Renal cortex interstitium (tissue), 11 donors: ENCODE results near the gene TSSK6. TPM values are rescaled to one million over a fixed set of nuclear protein-coding genes. Genes with fewer than 3 reads are reported as not detected.

Experiments used
- DNase-seq, 11 donors: peaks; one replicate each; pipeline ENCODE4 v3.0.0-alpha.2; 2013; ENCODE audit warnings: low read depth in 9 of 11, low spot score in 4 of 11; ENCODE audit errors: extremely low read depth in 1 of 11
- polyA plus RNA-seq, 3 donors: library from polyadenylated mRNA; unstranded; fragments of 120-200 nt; gene quantifications; one replicate each; pipeline ENCODE4 v1.2.1, GENCODE V29; 2013; ENCODE audit not compliant: insufficient read length in 3 of 3

TSSK6 gene
- polyA plus RNA-seq, 3 donors, result 0.59 to 1.4 (median 1.3) TPM

DNA sequence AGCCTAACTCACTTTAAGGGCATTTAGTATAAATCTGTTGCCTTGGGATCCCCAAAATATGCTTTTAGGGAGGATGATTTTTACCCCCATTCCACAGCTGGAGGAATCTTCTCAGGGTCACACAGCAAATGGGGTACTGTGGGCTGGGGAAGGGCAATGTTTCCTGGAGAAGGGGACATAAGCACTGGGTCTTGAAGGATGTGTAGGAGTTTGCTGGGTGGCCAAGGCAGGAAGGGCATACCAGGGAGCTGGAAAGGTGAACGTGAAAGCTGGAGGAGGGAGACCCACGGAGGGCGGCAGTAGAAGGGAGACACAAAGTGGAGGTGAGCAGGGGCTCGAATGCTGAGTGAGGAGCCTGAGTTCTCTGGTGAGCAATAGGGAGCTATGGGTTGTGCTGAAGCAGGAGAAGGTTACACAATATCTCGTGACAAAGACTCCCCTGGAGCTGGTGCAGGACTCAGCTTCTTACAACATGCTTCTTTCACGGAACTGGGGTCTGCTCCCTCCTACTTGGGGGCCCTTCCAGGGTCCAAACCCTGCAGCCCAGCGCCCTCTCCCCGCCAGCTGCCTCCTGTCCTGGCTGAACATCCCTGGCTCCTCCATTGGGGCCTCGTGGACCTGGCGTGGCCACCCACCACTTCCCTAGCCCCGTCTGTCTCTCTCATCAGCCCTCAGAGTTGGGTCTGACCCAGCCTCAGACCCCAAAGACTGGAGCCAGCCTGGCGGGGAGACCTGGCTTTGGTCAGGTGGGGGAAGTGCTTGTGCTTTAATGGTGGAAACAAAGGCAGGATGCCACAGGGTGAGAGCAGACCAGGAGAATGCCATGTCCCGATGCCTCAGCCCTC is 33.8 kb upstream of the TSSK6 start:
- DNase-seq, result no peak

DNA sequence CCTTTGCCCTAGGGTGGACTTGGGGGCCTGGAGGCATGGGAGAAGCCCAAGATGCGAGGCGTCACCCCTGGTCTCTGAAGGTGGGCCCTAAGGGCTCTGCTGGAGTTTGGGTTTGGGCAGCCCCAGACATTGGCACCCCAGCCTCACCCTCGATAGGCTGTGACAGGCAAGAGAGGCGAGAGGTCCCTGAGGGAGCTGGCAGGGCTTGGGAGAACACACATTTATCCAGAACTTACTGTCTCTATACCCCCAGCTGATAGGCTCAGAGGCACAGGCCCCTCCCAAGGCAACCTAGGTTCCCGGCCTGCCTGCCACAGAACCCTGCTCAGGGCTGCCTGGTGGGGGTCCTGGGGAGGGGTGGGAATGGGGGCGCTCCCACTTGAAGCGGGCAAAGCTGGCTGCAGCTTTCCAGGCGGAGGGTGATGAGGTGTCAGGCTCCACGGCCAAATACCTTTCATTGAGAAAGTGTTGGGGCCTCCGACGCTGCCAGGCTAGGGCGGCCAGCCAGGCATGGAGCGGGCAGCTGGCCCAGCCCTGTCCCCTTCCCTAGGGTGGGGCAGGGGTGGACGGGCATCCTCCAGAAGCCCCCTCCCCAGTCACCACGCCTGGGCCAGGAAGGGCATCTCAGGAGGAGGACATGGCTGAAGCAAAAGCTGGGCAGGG is 32.5 kb upstream of the TSSK6 start:
- no peak for DNase-seq

DNA sequence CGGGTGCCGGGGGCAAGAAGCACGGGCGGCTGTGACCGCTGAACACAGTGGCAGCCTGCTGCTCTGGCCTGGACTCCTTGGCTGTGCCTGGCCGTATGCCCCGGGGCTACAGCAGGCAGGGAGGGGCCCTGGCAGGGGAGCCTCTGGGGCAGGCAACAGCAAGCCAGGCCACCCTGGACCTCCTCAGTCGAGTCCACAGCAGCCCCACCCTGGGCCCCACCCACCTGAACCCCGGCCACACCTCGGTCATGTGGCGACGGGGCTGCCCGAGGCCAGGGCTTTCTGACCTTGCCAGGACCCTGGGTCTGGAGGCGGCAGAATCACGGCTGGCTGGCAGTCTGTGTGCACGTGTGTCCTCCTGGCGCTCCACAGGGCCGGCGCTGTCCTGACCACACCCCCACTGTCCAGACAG is 31.4 kb upstream of the TSSK6 start:
- DNase-seq, result no peak

DNA sequence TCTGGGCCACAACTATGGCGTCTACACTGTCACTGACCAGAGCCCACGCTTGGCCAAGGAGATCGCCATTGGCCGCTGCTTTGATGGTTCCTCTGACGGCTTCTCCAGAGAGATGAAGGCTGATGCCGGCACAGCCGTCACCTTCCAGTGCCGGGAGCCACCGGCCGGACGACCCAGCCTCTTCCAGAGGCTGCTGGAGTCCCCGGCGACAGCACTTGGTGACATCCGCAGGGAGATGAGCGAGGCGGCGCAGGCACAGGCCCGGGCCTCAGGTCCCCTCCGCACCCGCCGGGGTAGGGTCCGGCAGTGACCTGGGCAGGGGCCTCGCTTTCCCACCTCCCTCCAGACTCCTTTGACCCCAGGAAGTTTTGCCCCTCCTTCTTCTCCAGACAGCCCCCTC is 30.4 kb upstream of the TSSK6 start:
- DNase-seq, result no peak

DNA sequence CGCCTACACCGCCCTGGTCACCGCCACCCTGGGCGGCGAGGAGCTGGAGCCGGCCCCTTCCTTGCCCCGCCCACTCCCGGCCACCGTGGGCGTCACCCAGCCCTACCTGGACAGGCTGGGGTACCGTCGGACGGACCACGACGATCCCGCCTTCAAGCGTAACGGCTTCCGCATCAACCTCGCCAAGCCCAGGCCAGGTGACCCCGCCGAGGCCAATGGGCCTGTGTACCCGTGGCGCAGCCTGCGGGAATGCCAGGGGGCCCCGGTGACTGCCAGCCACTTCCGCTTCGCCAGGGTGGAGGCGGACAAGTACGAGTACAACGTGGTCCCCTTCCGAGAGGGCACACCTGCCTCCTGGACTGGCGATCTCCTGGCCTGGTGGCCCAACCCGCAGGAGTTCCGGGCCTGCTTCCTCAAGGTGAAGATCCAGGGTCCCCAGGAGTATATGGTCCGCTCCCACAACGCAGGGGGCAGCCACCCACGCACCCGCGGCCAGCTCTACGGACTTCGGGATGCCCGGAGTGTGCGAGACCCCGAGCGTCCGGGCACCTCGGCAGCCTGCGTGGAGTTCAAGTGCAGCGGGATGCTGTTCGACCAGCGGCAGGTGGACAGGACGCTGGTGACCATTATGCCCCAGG is 29.7 kb upstream of the TSSK6 start:
- no peak for DNase-seq

DNA sequence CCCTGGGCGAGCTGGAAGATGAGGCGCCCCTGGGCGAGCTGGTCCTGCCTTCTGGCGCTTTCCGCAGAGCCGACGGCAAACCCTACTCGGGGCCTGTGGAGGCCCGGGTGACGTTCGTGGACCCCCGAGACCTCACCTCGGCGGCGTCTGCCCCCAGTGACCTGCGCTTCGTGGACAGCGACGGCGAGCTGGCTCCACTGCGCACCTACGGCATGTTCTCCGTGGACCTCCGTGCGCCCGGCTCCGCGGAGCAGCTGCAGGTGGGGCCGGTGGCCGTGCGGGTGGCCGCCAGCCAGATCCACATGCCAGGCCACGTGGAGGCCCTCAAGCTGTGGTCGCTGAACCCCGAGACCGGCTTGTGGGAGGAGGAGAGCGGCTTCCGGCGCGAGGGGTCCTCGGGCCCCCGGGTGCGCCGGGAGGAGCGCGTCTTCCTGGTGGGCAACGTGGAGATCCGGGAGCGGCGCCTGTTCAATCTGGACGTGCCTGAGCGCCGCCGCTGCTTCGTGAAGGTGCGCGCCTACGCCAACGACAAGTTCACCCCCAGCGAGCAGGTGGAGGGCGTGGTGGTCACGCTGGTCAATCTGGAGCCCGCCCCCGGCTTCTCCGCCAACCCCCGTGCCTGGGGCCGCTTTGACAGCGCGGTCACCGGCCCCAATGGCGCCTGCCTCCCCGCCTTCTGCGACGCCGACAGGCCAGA is 29.1 kb upstream of the TSSK6 start:
- DNase-seq, result no peak

DNA sequence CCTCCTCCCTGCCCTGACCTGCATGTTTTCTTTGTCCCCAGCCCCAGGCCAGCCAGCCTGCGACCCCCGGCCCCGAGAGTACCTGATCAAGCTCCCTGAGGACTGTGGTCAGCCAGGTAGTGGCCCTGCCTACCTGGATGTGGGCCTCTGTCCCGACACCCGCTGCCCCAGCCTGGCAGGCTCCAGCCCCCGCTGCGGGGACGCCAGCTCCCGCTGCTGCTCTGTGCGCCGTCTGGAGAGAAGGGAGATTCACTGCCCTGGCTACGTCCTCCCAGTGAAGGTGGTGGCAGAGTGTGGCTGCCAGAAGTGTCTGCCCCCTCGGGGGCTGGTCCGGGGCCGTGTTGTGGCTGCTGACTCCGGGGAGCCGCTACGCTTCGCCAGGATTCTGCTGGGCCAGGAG is 28.3 kb upstream of the TSSK6 start:
- DNase-seq, result no peak

DNA sequence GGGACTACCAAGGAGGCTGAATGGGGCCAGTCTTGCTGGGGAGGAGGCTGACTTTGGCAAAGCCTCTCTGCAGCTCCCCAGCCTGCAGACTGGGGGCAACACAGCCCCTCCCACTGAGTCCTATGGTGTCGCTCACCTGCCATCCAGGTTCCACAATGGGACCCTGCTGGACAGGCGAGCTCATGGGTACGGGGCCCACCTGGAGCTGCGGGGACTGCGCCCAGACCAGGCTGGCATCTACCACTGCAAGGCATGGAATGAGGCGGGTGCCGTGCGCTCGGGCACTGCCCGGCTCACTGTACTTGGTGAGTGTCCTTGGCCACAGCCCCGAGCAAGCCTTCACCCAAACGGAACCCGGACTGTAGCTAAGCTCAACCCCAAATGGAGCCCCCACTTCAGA is 27.8 kb upstream of the TSSK6 start:
- no peak for DNase-seq

DNA sequence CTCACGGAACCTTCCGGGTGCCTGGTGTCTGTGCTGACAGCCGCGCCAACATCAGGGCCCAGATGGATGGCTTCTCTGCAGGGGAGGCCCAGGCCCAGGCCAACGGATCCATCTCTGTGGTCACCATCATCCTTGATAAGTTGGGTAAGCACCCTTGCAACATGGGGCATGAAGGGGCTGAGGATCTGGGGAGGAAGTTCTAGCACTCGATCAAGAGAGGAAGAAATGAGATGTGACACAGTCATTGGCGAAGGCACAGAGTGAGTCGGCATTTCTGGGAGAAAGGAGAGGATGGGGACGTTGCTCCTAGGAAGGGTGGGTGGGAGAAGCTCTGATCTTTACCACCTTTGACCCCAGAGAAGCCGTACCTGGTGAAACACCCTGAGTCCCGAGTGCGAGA is 27.2 kb upstream of the TSSK6 start:
- no peak for DNase-seq

DNA sequence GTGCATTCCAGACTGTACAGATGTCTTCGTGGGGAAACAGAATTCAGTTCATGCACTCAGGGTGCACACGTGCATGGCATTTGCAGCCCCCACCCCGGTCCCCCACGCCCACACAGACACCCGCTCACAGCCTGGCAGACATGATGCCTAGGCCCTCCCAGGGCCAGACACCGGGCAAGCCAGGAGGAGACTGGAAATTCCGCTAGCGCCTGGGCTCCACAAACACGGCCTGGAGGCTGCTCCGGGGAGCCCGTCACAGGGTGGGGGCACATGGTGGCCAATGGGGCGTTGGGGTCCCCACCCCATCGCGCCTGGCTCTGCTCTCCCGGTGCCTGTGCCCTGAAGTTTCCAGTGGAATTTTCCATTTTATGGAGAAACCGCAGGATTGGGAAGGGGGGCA is 26.3 kb upstream of the TSSK6 start:
- no peak for DNase-seq

DNA sequence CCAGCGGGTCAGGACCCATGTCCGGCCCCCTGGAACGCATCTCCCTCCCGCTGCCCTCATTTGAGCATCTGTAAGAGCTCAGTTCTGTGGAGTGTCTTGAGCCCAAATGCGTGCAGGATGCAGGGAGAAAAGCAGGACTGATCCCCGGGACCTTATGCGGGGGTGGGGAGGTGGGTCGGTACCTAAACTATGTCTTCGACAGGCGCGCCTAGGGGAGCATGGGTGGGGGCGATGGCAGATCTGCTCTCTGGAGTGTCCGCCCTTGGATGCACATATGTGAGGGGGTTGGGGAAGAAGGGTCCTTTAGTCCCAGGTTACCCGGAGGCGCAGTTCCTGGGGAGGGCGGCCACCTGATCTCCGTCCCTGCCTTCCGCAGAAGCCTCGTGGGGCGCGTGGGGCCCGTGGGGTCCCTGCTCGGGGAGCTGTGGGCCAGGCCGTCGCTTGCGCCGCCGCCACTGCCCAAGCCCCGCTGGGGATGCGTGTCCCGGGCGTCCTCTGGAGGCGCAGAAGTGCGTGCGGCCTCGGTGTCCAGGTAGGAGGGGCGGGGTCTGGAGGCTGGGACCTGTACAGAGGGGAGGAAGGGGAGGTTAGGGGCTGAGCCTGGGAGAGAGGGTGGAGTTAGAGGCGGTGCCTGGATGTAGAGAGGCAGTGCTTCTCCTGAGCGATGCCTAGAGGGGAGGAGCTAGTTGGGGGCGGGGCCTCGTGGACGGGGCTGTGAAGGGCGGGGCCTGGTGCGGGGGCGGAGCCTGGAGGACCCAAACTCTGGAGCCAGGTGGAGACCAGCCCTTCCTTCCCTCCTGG is 25.6 kb upstream of the TSSK6 start:
- no peak for DNase-seq

DNA sequence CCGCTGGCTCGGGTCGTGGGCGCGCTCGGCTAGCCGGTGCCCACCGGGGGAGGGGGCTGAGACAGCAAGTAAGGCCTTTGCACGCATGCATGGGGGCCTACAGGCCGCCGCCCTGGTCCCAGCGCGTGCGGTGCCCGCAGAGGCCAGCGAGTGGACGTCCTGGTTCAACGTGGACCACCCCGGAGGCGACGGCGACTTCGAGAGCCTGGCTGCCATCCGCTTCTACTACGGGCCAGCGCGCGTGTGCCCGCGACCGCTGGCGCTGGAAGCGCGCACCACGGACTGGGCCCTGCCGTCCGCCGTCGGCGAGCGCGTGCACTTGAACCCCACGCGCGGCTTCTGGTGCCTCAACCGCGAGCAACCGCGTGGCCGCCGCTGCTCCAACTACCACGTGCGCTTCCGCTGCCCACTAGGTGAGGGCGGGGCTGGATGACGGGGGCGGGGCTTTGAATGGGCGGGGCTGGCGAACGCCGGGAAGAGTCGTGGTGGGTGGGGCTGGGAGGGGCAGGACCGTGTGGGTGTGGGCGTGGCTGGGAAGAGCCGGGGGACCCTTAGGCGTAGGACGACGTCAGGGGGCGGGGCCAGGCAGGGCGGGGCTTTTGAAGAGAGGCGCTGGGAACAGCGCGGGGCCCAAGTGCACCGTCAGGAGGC is 24.8 kb upstream of the TSSK6 start:
- no peak for DNase-seq

DNA sequence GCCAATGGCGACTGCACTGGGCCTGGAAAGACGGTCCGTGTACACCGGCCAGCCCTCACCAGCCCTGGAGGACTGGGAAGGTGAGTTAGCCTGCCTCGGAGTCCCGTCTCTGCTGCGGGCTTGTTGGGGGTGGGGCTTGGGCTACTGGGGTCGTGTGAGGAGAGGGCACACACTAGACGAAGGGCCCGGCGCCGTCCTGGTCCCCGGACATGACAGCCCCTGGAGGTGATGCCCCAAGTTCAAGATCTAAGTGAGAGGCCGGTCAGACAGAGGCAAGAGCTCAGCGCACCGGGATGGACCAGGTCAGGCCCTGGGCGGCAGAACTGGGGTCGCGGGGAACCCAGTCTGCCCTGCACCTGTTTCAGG is 24.3 kb upstream of the TSSK6 start:
- DNase-seq, result no peak

DNA sequence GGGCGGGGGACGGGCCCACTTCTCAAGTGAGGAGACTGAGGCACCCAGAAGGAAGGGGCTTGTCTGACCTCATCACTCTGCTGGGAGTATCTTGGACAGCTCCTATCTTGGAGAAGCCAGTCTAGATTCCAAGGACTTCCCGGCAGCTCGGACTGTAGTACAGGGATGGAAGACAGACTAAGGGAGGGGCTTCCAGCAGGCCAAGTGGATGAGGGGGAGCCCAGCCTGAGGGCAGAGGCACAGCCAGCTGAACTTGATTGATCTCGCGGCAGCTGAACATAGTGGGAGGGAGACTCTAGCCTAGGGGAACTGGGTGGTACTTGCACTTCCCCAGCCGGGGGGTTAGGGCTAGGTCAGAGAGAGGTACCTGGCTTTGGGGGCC is 23.4 kb upstream of the TSSK6 start:
- DNase-seq, result no peak

DNA sequence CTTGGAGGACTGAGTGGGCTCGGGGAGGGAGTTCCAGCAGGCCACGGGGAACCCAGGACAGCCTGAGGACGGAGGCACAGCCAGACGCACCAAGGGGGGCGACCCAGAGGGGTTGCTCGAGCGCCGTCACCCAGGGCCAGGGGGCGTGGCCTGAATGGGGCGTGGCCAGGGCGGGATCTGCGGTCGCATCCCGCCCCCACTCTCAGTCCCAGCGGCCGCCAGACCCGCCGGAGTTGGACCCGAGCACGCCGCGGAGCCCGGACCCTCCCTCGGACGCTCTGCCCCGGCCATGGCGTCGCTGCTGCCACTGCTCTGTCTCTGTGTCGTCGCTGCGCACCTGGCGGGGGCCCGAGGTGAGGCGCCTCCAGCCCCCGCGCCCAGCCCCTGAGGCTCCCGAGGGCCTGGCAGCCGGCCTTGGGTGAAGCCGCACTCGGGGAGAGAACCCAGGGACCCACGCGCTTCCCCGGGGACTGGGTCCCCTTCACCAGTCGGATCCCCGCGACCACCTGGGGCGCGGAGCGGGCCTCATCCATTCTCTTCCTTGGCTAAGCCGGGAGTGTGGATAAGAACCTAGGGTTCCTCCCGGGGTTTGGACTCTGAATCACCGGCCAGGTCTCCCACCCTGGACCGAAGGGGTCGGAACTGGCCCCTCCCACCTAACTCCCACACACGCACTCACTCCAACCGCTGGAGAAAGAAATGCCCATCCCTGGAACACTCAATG is 22.9 kb upstream of the TSSK6 start, which contains the start of gene CILP2:
Gene CILP2 (plus strand): TSS at position 205 of the 724 bp plus-strand sequence. CDS start 85 bp downstream, at position 290.
- DNase-seq, result no peak

DNA sequence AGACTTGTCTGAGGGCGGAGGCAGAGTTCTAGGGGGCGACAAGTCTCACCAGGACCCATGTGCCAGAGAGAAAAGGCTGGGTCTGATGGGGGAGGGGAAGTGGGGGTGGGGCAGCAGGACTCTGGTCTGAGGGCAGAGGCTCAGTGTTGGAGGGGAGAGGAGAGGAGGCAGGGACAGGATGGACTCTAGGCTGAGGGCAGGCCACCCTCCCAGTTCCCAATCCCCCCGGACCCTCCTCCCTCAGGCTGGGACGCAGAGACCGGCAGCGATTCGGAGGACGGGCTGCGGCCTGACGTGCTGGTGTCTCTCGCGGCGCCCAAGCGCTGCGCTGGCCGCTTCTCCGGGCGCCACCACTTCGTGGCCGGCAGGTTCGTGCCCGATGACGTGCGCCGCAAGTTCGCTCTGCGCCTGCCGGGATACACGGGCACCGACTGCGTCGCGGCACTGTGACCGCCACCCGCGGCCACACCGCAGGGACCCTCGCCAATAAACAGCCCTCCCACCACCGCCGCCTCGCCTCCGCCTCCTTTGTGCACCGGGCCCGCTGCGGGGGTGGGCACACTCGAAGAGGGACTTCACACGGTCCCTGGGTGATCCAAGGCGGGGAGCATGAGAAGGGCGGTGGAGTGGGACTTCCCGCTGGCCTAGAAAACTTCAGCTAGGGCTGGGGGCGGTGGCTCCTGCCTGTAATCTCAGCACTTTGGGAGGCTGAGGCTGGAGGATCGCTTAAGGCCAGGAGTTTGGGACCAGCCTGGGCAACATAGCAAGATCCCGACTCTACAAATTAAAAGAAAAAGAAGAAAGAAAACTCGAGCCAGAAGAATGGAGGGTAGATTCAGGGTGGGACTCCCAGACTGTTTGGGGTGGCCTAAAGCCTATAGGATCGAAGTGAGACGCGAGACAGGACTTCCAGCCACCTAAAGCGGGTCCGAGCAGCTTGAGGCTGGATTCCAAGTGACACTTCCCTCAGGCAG is 22.0 kb upstream of the TSSK6 start:
- DNase-seq, result no peak
